IMR-90 (cell line): ENCODE results near the gene LRRC56.

Experiments used
- CEBPB ChIP-seq: IDR thresholded peaks from 2 replicates; pipeline ENCODE4 v1.6.1; 2012; ENCODE audit warnings: low read depth, low read length, improper control_type of control experiment
- CTCF ChIP-seq: conservative IDR thresholded peaks from 2 replicates; pipeline ENCODE4 v1.5.1; 2012; ENCODE audit warnings: mild to moderate bottlenecking, low read depth, low read length, improper control_type of control experiment
- MAFK ChIP-seq: IDR thresholded peaks from 2 replicates; pipeline ENCODE4 v1.6.1; 2012; ENCODE audit warnings: low read depth, low read length, improper control_type of control experiment
- MAZ ChIP-seq: IDR thresholded peaks from 2 replicates; pipeline ENCODE4 v1.6.1; 2012; ENCODE audit warnings: low read depth, mild to moderate bottlenecking, low read length, improper control_type of control experiment, moderate library complexity, borderline replicate concordance
- POLR2A ChIP-seq: IDR thresholded peaks from 2 replicates; pipeline ENCODE4 v1.6.1; 2012; ENCODE audit warnings: mild to moderate bottlenecking, low read depth, low read length
- RCOR1 ChIP-seq: IDR thresholded peaks from 2 replicates; pipeline ENCODE4 v1.6.1; 2012; ENCODE audit warnings: mild to moderate bottlenecking, low read length, improper control_type of control experiment; ENCODE audit not compliant: insufficient replicate concordance

- TF ChIP-seq MAZ (peak; percentile 49; the same call in 1 of the 2 replicates), CTCF (no peak), MAFK (no peak), POLR2A (peak; percentile 87), RCOR1 (no peak), CEBPB (no peak)
Observed at GRCh38 chr11:575996-576768, 38.9 kb downstream of the LRRC56 start, which contains the start of gene PHRF1.
